HG03108 (cell line): ENCODE results near the gene FBXW7.

Experiments
- ATAC-seq: cut with Tn5 transposase; IDR thresholded peaks from one replicate; pipeline ENCODE4 v1.9.1; 2021; ENCODE audit warnings: moderate library complexity; ENCODE audit not compliant: unreplicated experiment

Gene FBXW7

GRCh38 chr4:152535903-152536544 lies at the start of gene FBXW7:
Gene FBXW7 (minus strand): TSS chr4:152536092. CDS start chr4:152411803, 124,289 bp downstream.
- ATAC-seq: peak; percentile 79

GRCh38 chr4:152585023-152585441 lies 49.1 kb upstream of the FBXW7 start:
- peak; percentile 60 for ATAC-seq

GRCh38 chr4:152581536-152582160 lies 45.8 kb upstream of the FBXW7 start:
- ATAC-seq: no peak

- ATAC-seq: no peak
Observed at GRCh38 chr4:152579916-152580315, 44.0 kb upstream of the FBXW7 start.

- ATAC-seq: no peak
Observed at GRCh38 chr4:152579107-152579764, 43.3 kb upstream of the FBXW7 start.

- ATAC-seq: no peak
Observed at GRCh38 chr4:152578670-152579069, 42.8 kb upstream of the FBXW7 start.

GRCh38 chr4:152577708-152578396 lies 42.0 kb upstream of the FBXW7 start:
- ATAC-seq: no peak

GRCh38 chr4:152575533-152575932 lies 39.6 kb upstream of the FBXW7 start:
- ATAC-seq: no peak

- no peak for ATAC-seq
Observed at GRCh38 chr4:152573861-152574260, 38.0 kb upstream of the FBXW7 start.

GRCh38 chr4:152572417-152573086 lies 36.7 kb upstream of the FBXW7 start:
- ATAC-seq: peak; percentile 69

- ATAC-seq: no peak
Observed at GRCh38 chr4:152571770-152572169, 35.9 kb upstream of the FBXW7 start.

GRCh38 chr4:152571296-152571695 lies 35.4 kb upstream of the FBXW7 start:
- no peak for ATAC-seq

GRCh38 chr4:152565333-152565732 lies 29.4 kb upstream of the FBXW7 start:
- ATAC-seq: no peak

GRCh38 chr4:152564336-152564735 lies 28.4 kb upstream of the FBXW7 start:
- no peak for ATAC-seq

GRCh38 chr4:152563209-152563608 lies 27.3 kb upstream of the FBXW7 start:
- ATAC-seq: no peak

GRCh38 chr4:152559641-152560040 lies 23.7 kb upstream of the FBXW7 start:
- no peak for ATAC-seq

- no peak for ATAC-seq
Observed at GRCh38 chr4:152558396-152558795, 22.5 kb upstream of the FBXW7 start.

GRCh38 chr4:152556834-152557233 lies 20.9 kb upstream of the FBXW7 start:
- no peak for ATAC-seq

- ATAC-seq: no peak
Observed at GRCh38 chr4:152556283-152556682, 20.4 kb upstream of the FBXW7 start.

GRCh38 chr4:152554742-152555141 lies 18.9 kb upstream of the FBXW7 start:
- no peak for ATAC-seq

GRCh38 chr4:152550687-152551086 lies 14.8 kb upstream of the FBXW7 start:
- peak; percentile 33 for ATAC-seq
